PFSK-1 (cell line): Measurements from ENCODE around the gene PPFIA1.

Experiments
- FOXP2 ChIP-seq: optimal IDR thresholded peaks from 2 replicates; pipeline ENCODE3; 2011; ENCODE audit warnings: borderline replicate concordance, control low read depth, inconsistent platforms; ENCODE audit not compliant: insufficient read depth; ENCODE audit errors: extremely low read length, extremely low read depth
- POLR2AphosphoS5 ChIP-seq: IDR thresholded peaks from 2 replicates; pipeline ENCODE4 v1.6.1; 2012; ENCODE audit warnings: low read depth, mild to moderate bottlenecking, control low read depth, low read length, moderate library complexity
- SIN3A ChIP-seq: IDR thresholded peaks from 2 replicates; pipeline ENCODE4 v1.6.1; 2012; ENCODE audit warnings: mild to moderate bottlenecking, low read length, moderate library complexity, borderline replicate concordance; ENCODE audit not compliant: insufficient read depth
- TAF1 ChIP-seq: IDR thresholded peaks from 2 replicates; pipeline ENCODE4 v1.6.1; 2012; ENCODE audit warnings: low read length, control low read depth, borderline replicate concordance; ENCODE audit not compliant: insufficient read depth
- TF ChIP-seq, protein P1 (sequence below), 2 experiments: IDR thresholded peaks; 2 replicates each; pipeline versions ENCODE4 v1.6.1 to v1.8.0; 2011 to 2012; ENCODE audit warnings: low read depth in 2 of 2, low read length in 2 of 2, control low read depth in 1 of 2, inconsistent platforms in 1 of 2, mild to moderate bottlenecking in 1 of 2, moderate library complexity in 1 of 2; ENCODE audit not compliant: insufficient read depth in 1 of 2

Gene PPFIA1

GRCh38 chr11:70415642-70416395 lies 145.3 kb downstream of the PPFIA1 start:
- no peak for TF ChIP-seq POLR2AphosphoS5
- no peak for TF ChIP-seq TAF1
- TF ChIP-seq FOXP2: no peak
- no peak for TF ChIP-seq SIN3A
- TF ChIP-seq, protein P1, sequence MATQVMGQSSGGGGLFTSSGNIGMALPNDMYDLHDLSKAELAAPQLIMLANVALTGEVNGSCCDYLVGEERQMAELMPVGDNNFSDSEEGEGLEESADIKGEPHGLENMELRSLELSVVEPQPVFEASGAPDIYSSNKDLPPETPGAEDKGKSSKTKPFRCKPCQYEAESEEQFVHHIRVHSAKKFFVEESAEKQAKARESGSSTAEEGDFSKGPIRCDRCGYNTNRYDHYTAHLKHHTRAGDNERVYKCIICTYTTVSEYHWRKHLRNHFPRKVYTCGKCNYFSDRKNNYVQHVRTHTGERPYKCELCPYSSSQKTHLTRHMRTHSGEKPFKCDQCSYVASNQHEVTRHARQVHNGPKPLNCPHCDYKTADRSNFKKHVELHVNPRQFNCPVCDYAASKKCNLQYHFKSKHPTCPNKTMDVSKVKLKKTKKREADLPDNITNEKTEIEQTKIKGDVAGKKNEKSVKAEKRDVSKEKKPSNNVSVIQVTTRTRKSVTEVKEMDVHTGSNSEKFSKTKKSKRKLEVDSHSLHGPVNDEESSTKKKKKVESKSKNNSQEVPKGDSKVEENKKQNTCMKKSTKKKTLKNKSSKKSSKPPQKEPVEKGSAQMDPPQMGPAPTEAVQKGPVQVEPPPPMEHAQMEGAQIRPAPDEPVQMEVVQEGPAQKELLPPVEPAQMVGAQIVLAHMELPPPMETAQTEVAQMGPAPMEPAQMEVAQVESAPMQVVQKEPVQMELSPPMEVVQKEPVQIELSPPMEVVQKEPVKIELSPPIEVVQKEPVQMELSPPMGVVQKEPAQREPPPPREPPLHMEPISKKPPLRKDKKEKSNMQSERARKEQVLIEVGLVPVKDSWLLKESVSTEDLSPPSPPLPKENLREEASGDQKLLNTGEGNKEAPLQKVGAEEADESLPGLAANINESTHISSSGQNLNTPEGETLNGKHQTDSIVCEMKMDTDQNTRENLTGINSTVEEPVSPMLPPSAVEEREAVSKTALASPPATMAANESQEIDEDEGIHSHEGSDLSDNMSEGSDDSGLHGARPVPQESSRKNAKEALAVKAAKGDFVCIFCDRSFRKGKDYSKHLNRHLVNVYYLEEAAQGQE (IDR thresholded peaks at IDR 0.05; ENCODE audit: insufficient read depth in 1 of 2, low read depth in 2 of 2, low read length in 2 of 2): no peak

GRCh38 chr11:70416881-70417280 lies 146.4 kb downstream of the PPFIA1 start:
- TF ChIP-seq TAF1: no peak

GRCh38 chr11:70418130-70418529 lies 147.6 kb downstream of the PPFIA1 start:
- no peak for TF ChIP-seq SIN3A
- TF ChIP-seq, protein P1 (IDR thresholded peaks at IDR 0.05; ENCODE audit: insufficient read depth in 1 of 2, low read depth in 2 of 2, low read length in 2 of 2): no peak
- TF ChIP-seq TAF1: no peak
- no peak for TF ChIP-seq POLR2AphosphoS5
- no peak for TF ChIP-seq FOXP2

GRCh38 chr11:70419307-70420007 lies 149.0 kb downstream of the PPFIA1 start:
- TF ChIP-seq TAF1: no peak
- no peak for TF ChIP-seq FOXP2
- no peak for TF ChIP-seq SIN3A
- no peak for TF ChIP-seq POLR2AphosphoS5
- TF ChIP-seq, protein P1 (IDR thresholded peaks at IDR 0.05; ENCODE audit: insufficient read depth in 1 of 2, low read depth in 2 of 2, low read length in 2 of 2): no peak

DNA sequence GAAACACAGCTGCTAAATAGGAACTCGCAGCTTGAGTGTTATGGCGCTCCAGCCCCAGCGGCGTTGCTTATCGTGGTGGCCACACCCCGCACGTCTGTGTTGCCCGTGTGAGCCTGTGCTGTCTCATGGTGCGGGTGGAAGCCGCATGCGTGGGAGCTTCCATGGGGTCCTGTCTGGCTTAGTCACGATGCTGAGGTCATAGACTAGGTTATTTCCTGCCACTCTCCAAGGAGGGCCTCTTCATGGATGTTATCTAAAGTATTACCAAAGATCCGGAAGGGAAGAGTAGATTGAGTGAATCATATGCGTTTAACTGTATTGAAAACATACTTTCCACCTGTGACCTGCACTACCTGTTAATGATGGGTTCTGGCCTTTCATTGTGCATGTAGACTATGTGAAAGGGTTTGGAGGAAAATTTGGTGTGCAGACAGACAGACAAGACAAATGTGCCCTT lies 149.5 kb downstream of the PPFIA1 start:
- TF ChIP-seq SIN3A: peak; percentile 94; the same call in 1 of the 2 replicates
- TF ChIP-seq TAF1: no peak
- TF ChIP-seq, protein P1 (IDR thresholded peaks at IDR 0.05; ENCODE audit: insufficient read depth in 1 of 2, low read depth in 2 of 2, low read length in 2 of 2): peak in 1 of 2 experiments; percentile 65; a peak in 1 of 4 replicates
- peak; percentile 97 for TF ChIP-seq FOXP2
- TF ChIP-seq POLR2AphosphoS5: 0 out of 2 replicates have a peak, but pooled peaks have one; percentile 17
